ENCODE data around the gene UBAC1.

The UBAC1 gene

DNA sequence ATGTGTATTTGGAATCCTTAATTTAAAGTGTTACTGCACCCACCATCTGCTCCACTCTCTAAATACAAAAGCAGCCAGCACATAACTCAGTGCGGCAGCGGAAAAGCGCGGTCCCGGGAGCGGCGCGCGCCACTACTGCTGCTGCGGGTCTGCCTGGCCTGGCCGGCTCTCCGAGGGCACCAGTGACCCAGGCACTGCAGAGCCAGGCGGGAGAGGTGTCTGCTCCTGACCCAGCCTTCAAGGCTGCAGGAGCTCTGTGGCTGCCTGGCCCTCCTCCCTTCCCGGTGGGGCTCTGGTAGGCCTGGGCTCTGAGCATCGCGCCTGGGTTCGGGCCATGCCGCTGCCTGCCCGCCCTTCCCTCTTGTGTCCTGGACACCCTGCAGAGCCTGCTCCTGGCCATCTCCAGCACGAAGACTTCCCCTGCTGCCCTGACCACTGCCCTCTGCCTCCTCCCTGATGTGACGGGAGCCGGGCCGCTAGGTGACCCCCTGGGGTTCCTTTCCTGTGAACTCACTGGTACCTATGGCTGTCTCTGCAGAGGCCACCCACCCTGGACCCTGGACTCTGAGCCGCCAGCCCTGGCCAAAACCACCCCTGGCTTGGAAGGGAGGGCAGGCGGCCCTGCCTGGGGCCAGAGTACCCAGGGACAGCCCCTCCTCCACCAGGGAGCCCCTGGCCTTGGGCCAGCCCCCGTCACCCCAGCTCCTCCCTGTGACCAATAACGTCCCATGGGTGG lies 32.8 kb upstream of the UBAC1 start:
- DNase-seq (no peak), ATAC-seq (no peak)

GRCh38 chr9:135993409-135993742 lies 32.2 kb upstream of the UBAC1 start:
- no peak for ATAC-seq
- DNase-seq: no peak

DNA sequence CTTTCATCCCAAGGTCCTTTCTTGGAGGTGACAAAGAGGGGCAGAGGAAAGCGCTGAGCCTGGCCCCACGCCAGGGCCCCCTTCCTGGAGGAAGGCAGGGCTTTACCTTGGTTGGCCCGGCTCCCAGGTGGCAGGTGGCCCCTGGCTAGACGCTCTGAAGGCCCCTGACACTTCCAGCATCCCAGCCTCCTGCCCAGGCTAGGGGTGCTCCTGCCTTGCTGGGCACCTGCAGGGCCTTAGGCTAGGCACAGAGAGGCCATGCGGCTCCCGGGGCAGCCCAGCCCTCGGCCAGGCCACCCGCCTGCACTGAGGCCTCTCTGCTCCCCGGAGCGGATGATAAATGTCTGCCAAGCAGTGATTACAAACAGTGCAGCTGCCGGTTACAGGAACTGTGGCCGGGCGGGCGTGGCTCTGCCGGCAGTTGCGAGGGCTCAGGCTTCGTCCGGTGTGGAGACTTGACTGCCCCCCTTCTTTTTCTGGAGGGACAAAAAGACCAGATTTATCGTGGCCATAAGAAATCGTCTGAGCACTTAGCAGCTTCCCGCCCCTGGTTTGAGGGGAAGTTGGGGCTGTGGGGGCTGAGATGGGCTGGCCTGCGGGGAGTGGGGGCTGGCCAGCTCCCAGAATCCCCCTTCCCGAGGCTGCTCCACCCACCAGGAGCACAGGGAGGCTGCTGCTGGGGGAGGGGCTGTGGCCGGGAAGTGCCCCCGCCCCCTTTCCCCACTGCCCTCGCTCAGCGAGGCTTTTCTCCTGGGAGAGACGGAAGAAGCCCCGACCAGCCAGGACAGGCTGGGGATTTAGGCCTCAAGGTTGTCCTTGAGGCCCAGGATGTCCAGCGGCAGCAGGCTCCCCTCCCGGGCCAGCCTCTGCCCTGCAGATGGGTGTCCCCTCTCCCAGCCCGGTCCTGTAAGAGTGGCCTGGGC lies 31.6 kb upstream of the UBAC1 start:
- peak; percentile 40 for DNase-seq
- peak; percentile 44 for ATAC-seq

DNA sequence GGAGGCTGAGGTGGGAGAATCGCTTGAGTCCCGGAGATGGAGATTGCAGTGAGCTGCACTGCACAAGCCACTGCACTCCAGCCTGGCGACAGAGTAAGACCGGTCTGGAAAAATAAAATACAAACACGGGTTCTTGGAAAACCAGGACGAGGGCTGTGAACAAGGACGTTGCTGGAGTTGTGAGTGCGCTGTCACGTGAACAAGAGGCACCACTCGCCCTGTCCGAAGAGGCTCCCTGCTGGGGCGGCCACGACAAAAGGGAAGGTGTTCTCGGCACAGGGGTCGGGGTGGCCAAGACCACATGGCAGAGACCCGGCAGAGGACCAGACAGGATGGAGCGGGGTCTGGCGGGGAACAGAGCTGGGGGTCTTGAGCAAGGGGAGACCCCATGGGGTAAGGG lies 30.6 kb upstream of the UBAC1 start:
- no peak for DNase-seq
- ATAC-seq: no peak

- no peak for ATAC-seq
- peak; percentile 56 for DNase-seq
Measured at GRCh38 chr9:135990468-135991429, 29.6 kb upstream of the UBAC1 start.

GRCh38 chr9:135989722-135990467 lies 28.7 kb upstream of the UBAC1 start:
- DNase-seq (peak; percentile 34), ATAC-seq (no peak)

DNA sequence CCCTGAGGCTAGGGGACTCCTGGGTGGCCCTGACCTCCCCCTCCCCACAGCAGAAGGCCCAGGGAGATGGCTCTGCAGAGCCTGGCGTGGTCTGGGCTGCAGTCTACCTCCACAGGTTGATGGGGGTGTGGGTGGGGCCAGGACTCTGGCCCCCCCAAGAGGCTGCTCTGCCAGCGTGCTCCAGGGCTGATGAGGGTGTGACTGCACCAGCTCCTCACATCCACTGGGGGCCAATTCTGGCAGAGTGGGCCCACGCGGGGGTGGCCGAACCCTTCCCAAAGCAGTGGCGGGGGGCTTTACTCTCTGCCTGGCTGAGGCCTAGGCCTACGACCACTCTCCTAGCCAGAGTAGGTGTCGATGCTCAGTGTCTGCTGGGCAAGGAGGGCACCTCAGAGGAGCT lies 28.0 kb upstream of the UBAC1 start:
- ATAC-seq: no peak

GRCh38 chr9:135988493-135988892 lies 27.3 kb upstream of the UBAC1 start:
- DNase-seq: no peak
- no peak for ATAC-seq

More for the DNA sequence above, 28.0 kb upstream of the UBAC1 start:
- DNase-seq: no peak

- no peak for DNase-seq
- no peak for ATAC-seq
Measured at GRCh38 chr9:135987838-135988404, 26.7 kb upstream of the UBAC1 start.

DNA sequence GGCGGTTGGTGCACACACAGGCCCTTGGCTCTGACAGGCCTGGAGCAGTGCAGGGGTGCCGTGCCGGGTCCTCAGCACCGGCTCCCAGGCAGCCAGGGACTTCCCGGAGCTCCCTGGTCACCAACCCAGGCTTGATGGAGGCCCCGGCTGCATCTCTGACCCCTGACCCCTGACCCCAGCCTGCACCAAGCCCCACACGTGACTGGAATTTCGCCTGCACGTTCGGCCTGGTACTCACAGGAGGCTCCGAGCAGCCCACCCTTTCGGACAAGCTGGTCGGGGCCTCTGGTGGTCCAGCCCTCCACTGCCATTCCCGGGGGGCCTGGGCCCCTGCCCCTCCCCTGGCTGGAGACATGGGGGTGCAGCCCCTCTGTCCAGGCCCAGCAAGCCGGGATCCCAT lies 25.4 kb upstream of the UBAC1 start:
- DNase-seq (no peak), ATAC-seq (no peak)

DNA sequence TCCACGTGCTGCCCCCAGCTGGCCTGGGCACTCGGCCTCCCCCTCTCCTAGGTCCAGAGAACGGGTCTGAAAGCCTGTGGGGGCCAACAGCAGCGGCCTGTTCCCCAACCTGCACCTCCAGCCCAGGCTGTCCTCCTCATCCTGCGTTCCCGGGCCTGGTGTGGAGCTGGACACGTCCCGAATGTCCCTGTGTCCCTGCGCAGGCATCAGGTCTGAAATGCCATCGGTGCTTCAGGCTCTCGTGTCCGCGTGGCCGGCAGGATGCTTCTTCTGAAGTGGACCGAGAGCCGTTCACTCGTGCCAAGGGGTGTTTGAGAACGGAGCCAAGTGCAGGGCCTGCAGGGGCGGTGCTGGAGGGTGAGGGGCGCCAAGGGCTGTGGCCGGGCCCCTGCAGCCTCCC lies 24.7 kb upstream of the UBAC1 start:
- no peak for ATAC-seq

GRCh38 chr9:135985459-135985774 lies 24.2 kb upstream of the UBAC1 start:
- ATAC-seq (no peak), DNase-seq (no peak)

More for the DNA sequence above, 24.7 kb upstream of the UBAC1 start:
- no peak for DNase-seq

DNA sequence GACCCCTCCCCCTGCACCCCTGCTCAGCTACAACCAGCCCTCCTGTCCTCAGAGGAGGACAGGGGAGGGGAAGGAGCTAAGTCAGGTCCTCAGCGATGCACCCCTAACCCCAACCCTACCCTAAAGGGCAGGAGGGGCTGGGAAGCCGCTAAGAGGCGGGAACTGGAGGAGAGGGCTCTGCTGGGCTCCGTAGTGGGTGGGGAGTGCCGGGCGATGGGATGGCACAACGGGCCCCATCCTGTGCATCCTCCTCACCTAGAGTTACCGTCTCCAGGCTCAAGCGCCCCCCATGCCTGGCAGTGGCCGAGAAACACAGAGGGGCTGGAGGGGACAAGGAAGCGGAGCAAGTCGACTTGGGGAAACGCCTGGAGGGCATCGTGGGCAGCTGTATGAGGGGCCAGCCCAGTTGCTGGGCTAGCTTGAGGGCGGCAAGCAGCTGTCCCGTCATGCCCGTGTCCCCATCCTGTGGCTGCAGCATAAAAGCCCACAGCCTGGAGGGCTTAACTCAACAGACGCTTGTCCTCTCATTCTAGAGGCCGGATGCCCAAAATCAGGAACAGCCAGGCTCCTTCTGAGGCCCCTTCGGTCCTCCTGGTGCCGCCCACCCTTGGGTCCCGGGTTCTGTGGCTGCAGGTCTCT lies 23.0 kb upstream of the UBAC1 start:
- no peak for DNase-seq
- no peak for ATAC-seq

DNA sequence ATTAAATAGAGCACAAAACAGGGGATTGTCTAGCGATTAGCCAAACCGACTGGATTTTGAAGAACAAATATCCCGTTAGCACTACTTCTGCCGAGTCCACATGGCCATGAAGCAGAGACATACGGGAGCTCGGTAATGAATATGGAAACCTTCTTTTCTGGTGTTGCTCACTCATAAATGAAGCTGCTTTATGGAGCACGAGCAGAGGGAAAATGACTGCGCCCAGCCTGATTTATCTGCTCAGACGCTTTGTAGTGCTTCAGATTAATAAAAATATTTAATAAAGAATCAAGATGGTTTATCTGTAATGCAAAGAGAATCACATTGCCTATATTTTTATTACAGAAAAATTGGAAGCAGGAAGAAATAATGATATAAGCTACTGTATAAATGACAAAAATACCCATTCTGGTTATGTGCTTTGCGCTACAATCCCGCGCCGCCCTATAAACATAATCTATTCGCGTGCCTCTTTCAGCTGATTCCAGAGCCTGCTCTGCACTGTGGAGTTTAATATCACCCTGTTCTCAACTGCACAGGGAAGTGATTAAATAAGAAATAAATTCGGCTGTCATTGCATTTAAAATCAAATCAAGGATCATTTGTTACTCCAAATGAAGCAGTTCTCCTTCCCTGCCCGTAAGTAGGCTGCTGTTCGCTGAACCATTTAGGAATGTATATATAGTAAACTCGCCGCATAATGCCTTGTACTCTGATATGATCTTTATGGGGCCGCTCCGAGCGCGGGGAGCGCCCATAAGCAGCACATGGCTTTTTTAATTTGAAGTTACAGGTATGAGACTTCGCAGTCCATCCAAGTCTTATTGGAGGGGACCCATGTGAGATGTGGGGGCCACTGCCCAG lies 22.3 kb upstream of the UBAC1 start:
- no peak for ATAC-seq

GRCh38 chr9:135982499-135983207 lies 21.5 kb upstream of the UBAC1 start:
- no peak for ATAC-seq
- no peak for DNase-seq

More for the DNA sequence above, 22.3 kb upstream of the UBAC1 start:
- DNase-seq: no peak

GRCh38 chr9:135980926-135981630 lies 19.9 kb upstream of the UBAC1 start:
- no peak for DNase-seq
- ATAC-seq: no peak

GRCh38 chr9:135979547-135980166 lies 18.5 kb upstream of the UBAC1 start:
- DNase-seq: no peak
- no peak for ATAC-seq

All from stimulated activated naive CD8-positive, alpha-beta T cell treated with anti-CD3 and anti-CD28 coated beads, Interleukin-15, Interleukin-2, amounts not matched to agents 100 U/mL and 50 U/mL, for 24 hours (primary cell).